HG03460 (cell line): ENCODE measurements around the gene ARAP3.
A peak's percentile ranks its signal among the peaks of the same experiment; 100 is the strongest.
"Not testable (repeated sequence)": the region's sequence is repeated elsewhere in the genome, so short reads cannot be mapped to it uniquely, and the experiment has no call there.

Experiments used
- ATAC-seq: cut with Tn5 transposase; IDR thresholded peaks from one replicate; pipeline ENCODE4 v1.9.1; 2021; ENCODE audit not compliant: unreplicated experiment

Gene ARAP3

GRCh38 chr5:141618804-141619554 lies 63.1 kb downstream of the ARAP3 start, which contains the start of gene DIAPH1:
Gene DIAPH1 (minus strand): TSS chr5:141619000. CDS start chr5:141618914, 86 bp downstream.
- ATAC-seq = peak; percentile 75

GRCh38 chr5:141618030-141618803 lies 63.8 kb downstream of the ARAP3 start:
- peak; percentile 31 for ATAC-seq

- no peak for ATAC-seq
Measured at GRCh38 chr5:141617682-141618029, 64.4 kb downstream of the ARAP3 start.

- ATAC-seq = no peak
Measured at GRCh38 chr5:141617128-141617527, 64.9 kb downstream of the ARAP3 start.

DNA sequence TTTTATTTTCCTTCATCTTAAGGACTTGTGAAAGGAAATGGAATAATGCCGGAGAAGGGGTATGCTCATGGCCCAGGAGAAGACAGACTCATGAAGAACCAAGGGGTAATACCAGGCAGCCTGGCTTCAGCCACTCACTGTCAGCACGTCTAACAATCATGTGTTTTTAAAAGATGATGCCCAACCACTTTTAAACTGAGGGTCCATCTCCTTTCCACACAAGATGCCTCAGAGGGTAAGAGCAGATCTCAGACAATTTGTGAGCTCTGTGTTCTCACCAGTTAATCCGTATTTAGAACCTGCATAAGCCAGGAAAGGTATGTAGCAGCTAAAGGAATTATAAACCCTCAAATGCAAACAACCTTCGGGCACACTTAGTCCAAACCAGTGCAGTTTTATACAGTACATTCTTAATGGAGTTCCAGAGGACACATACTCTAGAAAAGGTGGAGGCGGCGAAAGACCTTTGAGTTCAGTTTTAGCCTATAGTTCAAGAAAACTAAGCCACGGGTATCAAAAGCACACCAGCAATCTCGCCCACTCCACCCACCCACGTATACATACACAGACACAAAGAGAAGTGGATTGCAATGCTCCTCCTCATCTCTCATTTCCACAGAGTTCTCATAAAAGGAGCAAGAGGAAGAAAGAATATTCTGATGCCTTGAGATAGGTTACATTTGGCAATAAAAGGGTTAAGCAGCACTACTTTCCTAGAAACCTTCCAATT lies 65.9 kb downstream of the ARAP3 start:
- no peak for ATAC-seq

GRCh38 chr5:141613344-141613743 lies 68.7 kb downstream of the ARAP3 start:
- ATAC-seq = no peak

- no peak for ATAC-seq
Measured at GRCh38 chr5:141611289-141611688, 70.7 kb downstream of the ARAP3 start.

GRCh38 chr5:141609921-141610320 lies 72.1 kb downstream of the ARAP3 start:
- ATAC-seq = not testable (repeated sequence)

DNA sequence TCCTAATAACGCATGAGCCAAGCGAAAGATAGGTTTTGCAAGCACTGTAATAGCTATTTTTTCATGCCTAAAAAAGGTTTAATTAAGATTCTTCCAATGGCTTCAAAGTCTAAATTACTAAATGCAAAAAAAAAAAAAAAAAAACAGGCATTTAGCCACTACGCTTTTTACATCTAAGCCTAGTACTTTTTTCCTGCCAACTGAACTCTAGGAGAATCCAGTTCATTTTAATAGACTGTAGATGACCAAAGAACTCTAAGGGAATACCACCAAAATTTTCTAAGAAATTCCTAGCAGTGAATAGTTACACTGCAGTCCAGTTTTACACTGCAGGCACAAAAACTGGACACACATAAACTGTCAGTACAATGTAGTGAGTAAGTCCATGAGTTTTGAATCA lies 73.0 kb downstream of the ARAP3 start:
- no peak for ATAC-seq

DNA sequence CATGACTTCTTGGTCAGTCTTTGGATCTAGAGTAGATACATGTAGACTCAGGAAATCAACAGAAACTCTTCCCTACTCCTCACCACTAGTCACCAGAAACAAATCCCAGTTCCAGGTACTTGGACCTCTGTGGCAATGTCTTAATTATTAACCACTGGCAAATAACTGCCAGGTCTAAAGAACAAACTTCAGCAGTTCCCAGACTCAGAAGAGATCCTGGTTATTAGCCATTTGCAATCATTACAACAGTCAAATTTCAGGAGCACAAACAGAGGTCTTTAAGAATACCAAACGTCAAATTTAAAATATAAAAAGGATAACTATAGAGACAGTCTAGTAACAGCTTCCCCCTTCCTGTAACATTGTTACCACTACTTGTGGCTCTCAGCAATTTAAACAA lies 73.5 kb downstream of the ARAP3 start:
- no peak for ATAC-seq

DNA sequence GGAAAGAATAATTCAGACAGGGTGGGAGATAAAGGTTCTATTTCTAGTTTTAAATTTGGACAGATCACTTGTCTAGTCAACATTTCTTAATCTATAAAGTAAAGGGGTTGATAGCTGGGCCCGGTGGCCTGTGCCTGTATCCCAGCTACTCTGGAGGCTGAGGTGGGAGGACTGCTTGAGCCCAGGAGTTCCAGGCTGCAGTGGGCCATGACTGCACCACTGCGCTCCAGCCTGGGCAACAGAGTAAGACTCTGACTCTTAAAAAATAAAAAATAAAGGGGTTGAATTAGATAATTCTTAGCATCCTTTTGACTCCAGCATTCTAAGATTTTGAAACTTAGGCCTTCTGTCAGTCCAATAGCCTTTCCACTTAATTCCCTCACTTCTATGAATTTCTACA lies 74.0 kb downstream of the ARAP3 start:
- ATAC-seq = no peak

DNA sequence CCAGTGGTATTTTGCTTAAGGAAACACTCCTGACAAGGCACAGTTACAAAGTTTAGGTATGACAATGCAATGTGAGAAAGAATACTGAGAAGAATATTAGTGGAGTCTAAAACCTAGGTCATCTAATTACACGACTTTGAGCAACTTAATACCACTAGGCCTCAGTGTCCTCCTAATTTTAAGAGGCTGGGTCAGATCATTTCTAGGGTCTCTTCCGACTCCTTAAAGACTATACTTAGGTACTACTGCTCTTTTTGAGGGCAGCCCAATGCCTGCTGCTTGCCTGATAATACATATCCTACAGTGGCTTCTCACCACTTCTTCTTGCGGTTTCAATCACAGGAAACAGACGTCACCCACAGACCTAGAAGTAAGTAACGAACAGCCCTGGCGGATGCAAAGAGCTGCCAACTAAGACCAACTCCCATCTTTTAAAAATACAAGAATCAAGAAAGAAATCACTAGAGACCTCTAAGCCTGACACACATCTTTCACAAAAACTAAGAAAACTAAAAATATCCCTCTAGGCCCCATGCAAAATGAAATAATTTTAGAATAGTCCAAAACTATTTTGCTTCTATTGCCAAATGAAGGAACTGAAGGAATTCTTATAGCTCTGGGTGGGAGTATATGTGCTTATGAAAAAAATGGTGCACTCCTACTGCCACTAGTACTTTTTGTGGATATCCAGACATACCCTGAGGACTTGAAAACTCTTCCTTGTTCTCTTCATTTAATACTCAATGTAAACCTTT lies 76.3 kb downstream of the ARAP3 start:
- peak; percentile 95 for ATAC-seq

- ATAC-seq = no peak
Measured at GRCh38 chr5:141603923-141604717, 77.9 kb downstream of the ARAP3 start.
